Measurements from ENCODE around the gene PVALEF.

The PVALEF gene

DNA sequence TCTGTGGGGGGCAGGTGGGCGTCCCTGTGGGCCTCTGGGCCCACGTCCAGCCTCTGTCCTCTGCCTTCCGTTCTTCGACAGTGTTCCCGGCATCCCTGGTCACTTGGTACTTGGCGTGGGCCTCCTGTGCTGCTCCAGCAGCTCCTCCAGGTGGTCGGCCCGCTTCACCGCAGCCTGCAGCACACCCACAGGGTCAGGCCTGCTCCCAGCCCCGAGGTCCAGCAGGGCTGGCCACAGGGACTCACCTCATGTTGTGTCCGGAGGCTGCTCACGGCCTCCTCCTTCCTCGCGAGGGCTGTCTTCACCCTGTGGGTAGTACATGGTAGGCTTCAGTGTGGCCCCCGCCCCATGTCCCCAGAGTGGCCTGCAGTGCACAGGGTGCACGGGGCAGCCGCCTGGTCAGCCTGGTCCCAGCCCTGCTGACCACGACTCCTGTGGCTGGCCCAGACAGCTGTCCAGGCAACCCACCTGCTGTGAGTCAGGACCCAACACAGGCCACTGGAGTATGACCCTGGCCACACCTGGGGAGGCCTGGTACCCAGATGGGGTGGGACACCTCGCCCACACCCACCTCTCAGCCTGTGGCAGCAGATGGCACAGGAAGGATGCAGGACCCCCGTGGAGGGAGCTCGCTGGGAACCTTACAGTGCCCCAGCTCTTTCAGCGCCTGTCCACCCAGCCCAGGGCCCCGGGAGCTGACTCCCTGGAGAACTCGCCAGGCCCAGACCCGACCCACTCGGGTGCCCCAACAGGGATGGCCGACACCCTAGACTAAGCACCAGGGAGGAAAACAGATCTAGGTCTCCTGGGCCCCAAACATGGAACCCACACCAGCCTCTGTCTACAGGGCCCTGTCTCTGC, 24.6 kb downstream of the PVALEF start:
- POLR2A ChIA-PET (ENCODE audit: low non-redundant PET) = no interaction called here
- DNase-seq (ENCODE audit: low spot score) = no peak
- CTCF ChIA-PET = interaction anchor here (0.6 to 0.9 kb wide), 2 partner anchors 11 to 72 kb away, joined by 3 to 4 read pairs; no protein-coding TSS in a partner anchor
- 0 out of 2 replicates have a peak overlapping the region, but pooled peaks have one; percentile 7 for H3K27ac ChIP-seq
- TF ChIP-seq CTCF (conservative IDR thresholded peaks at IDR 0.05; ENCODE audit: low read depth) = no peak

- DNase-seq (ENCODE audit: low spot score) = no peak
- CTCF ChIA-PET = no interaction called here
- 0 out of 2 replicates have a peak overlapping the region, but pooled peaks have one; percentile 7 for H3K27ac ChIP-seq
- POLR2A ChIA-PET (ENCODE audit: low non-redundant PET) = no interaction called here
- TF ChIP-seq CTCF (conservative IDR thresholded peaks at IDR 0.05; ENCODE audit: low read depth) = no peak
Observed at GRCh38 chr17:81190591-81190990, 25.3 kb downstream of the PVALEF start.

- no peak overlapping the region for H3K27ac ChIP-seq
- CTCF ChIA-PET = no interaction called here
- no peak for TF ChIP-seq CTCF (conservative IDR thresholded peaks at IDR 0.05; ENCODE audit: low read depth)
- DNase-seq (ENCODE audit: low spot score) = no peak
- POLR2A ChIA-PET (ENCODE audit: low non-redundant PET) = no interaction called here
Observed at GRCh38 chr17:81191116-81191515, 25.8 kb downstream of the PVALEF start.

- CTCF ChIA-PET = interaction anchor here (0.6 kb wide), 1 partner anchor 346 kb away, joined by 3 read pairs; no protein-coding TSS in a partner anchor
Observed at GRCh38 chr17:81191646-81192045, 26.3 kb downstream of the PVALEF start.

DNA sequence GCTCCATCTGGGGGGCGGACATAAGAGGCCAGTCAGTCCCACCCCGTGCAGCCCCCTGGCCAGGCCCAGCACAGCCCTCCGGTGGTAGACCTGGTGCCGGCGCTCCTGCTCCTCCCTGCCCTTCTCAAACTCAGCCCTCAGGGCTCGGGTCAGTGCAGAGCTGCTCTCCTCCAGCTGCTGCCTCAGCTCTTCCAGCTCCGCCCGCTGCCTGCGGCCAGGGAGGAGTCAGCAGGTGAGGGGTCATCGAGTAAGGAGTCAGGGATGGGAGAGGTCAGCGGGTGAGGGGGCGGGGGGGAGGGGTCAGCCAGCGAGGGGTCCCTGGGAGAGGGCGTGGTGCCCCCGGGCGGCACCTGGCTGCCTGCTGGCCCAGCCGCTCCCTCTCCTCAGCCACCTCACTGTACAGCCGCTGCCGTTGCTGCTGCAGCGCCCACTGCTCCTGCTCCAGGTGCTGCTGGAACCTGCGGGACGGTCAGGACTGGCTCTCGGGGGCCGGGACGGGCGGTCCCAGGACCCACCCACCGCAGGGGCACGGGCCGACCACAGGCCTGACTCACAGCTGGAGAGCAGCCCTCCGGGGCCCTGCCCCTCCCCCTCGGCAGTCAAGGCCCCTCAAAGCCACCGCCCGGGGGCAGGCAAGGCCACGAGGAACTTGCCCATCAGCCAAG, 27.2 kb downstream of the PVALEF start:
- TF ChIP-seq CTCF (conservative IDR thresholded peaks at IDR 0.05; ENCODE audit: low read depth) = no peak
- ChIA-PET CTCF (interaction anchor here (0.6 kb wide), 2 partner anchors 33 to 345 kb away, joined by 3 read pairs; no protein-coding TSS in a partner anchor), POLR2A (ENCODE audit: low non-redundant PET) (no interaction called here)
- peak overlapping the region; percentile 3; the same call in 1 of the 2 replicates for H3K27ac ChIP-seq
- DNase-seq (ENCODE audit: low spot score) = no peak

More at GRCh38 chr17:81191646-81192045, 26.3 kb downstream of the PVALEF start:
- no peak for TF ChIP-seq CTCF (conservative IDR thresholded peaks at IDR 0.05; ENCODE audit: low read depth)
- H3K27ac ChIP-seq = no peak overlapping the region
- POLR2A ChIA-PET (ENCODE audit: low non-redundant PET) = no interaction called here
- DNase-seq (ENCODE audit: low spot score) = no peak

- CTCF ChIA-PET = interaction anchor here (0.6 to 1.1 kb wide), 2 partner anchors 20 to 33 kb away, joined by 3 read pairs; no protein-coding TSS in a partner anchor
- no peak for DNase-seq (ENCODE audit: low spot score)
- POLR2A ChIA-PET (ENCODE audit: low non-redundant PET) = no interaction called here
- TF ChIP-seq CTCF (conservative IDR thresholded peaks at IDR 0.05; ENCODE audit: low read depth) = no peak
- peak overlapping the region; percentile 3; the same call in 1 of the 2 replicates for H3K27ac ChIP-seq
Observed at GRCh38 chr17:81193051-81193410, 27.7 kb downstream of the PVALEF start.
